GM10266 (cell line): Measurements from ENCODE around the gene NLGN2.

Experiments used
- DNase-seq: peaks from one replicate; pipeline ENCODE4 v3.0.0; 2012; ENCODE audit errors: extremely low spot score
- CTCF ChIP-seq: IDR thresholded peaks from 2 replicates; pipeline ENCODE4 v1.5.1; 2012; ENCODE audit warnings: mild to moderate bottlenecking, low read depth; ENCODE audit not compliant: control insufficient read depth, insufficient read depth; ENCODE audit errors: missing control alignments

Gene NLGN2

GRCh38 chr17:7467498-7467897 is 59.9 kb downstream of the NLGN2 start:
- TF ChIP-seq CTCF: no peak
- no peak for DNase-seq

- no peak for DNase-seq
- TF ChIP-seq CTCF: no peak
Measured at GRCh38 chr17:7468290-7468689, 60.6 kb downstream of the NLGN2 start.

GRCh38 chr17:7468804-7469389 is 61.3 kb downstream of the NLGN2 start:
- DNase-seq: no peak
- TF ChIP-seq CTCF: no peak
